Adrenal gland (tissue), 12 donors: ENCODE results near the gene RBPJ. TPM values are rescaled to one million over a fixed set of nuclear protein-coding genes. Genes with fewer than 3 reads are reported as not detected.

ENCODE experiments used
- DNase-seq, 7 donors: peaks; one replicate each; pipeline ENCODE4 v3.0.0-alpha.2; 2019 to 2020
- H3K27ac ChIP-seq, 5 donors: fragments of 200-600 bp; sonication (generic) in 4 of 5; 1 replicate in 3 of 5; 2 replicates in 2 of 5; pipeline versions ENCODE4 v1.5.1 to v1.8.0; 2016 to 2020; ENCODE audit warnings: mild to moderate bottlenecking in 1 of 5
- H3K27me3 ChIP-seq: fragments of 200-600 bp; 2 replicates; pipeline ENCODE4 v1.8.0; 2021
- H3K36me3 ChIP-seq, 2 donors: fragments of 200-600 bp; replicated peaks in 1 of 2; 1 replicate in 1 of 2; 2 replicates in 1 of 2; pipeline versions ENCODE4 v1.5.1 to v1.8.0; 2018 to 2022
- H3K4me1 ChIP-seq, 2 donors: fragments of 200-600 bp; replicated peaks in 1 of 2; 1 replicate in 1 of 2; 2 replicates in 1 of 2; pipeline versions ENCODE4 v1.5.1 to v1.8.0; 2018 to 2021
- H3K4me3 ChIP-seq, 4 donors: fragments of 200-600 bp; sonication (generic) in 3 of 4; one replicate each; pipeline ENCODE4 v1.5.1; 2016 to 2018
- H3K9me3 ChIP-seq, 3 donors: fragments of 200-600 bp; sonication (generic) in 1 of 3; replicated peaks in 1 of 3; 1 replicate in 2 of 3; 2 replicates in 1 of 3; pipeline versions ENCODE4 v1.5.1 to v1.8.0; 2016 to 2021
- CTCF ChIP-seq, 6 experiments: fragments of 450-650 bp in 4 of 6; fragments of 200-600 bp in 2 of 6; sonication (generic) in 1 of 6; IDR thresholded peaks; 1 replicate in 5 of 6; 2 replicates in 1 of 6; pipeline versions ENCODE4 v1.5.1 to v1.8.0; 2016 to 2021; ENCODE audit warnings: antibody characterized with exemption in 6 of 6, mild to moderate bottlenecking in 2 of 6, moderate library complexity in 1 of 6
- POLR2A ChIP-seq, 2 donors: fragments of 450-650 bp; IDR thresholded peaks; one replicate each; pipeline ENCODE4 v1.6.1; 2017; ENCODE audit warnings: antibody characterized with exemption in 2 of 2, mild to moderate bottlenecking in 2 of 2, moderate library complexity in 1 of 2
- WGBS, 4 donors: extraction: QIAGEN DNeasy Blood & Tissue Kit in 2 of 4; methylation state at CpG; one replicate each; pipeline versions ENCODE4 v1.1.5 to v1.1.7; 2013 to 2017; 5-methylcytosine and 5-hydroxymethylcytosine counted together
- intact Hi-C, 2 donors: fragments of 100-400 bp; cut with DNase I; formaldehyde crosslinking; loops; one replicate each; pipeline versions ENCODE4 v1.14.1 to v1.15.0; 2022 to 2023
- polyA plus RNA-seq, 3 donors: library from polyadenylated mRNA; stranded (reverse); fragments of 200-250 nt in 2 of 3; fragments of 350-450 nt in 1 of 3; fragmentation: Illumina TruSeq in 1 of 3; extraction: RNeasy Lipid Tissue Mini Kit (QIAGEN cat#74804) in 1 of 3; gene quantifications; one replicate each; pipeline ENCODE4 v1.2.3, GENCODE V29; 2013 to 2014
- total RNA-seq, 9 donors: library from RNA; depleted of rRNA in 4 of 9; stranded (reverse); fragments of >200 nt in 4 of 9; fragments of 120-200 nt in 1 of 9; fragmentation: NEBNext Ultra II Directional in 1 of 9; extraction: Animal tissue kit (Norgen Biotek cat#: 25700) in 1 of 9; gene quantifications; one replicate each; pipeline versions ENCODE4 v1.1.0 to v1.2.4, GENCODE V29; 2013 to 2023
- donor health status: healthy with polysubstance abuse.
- donor health status: Bipolar disorder and iron deficiency.
- donor health status: DM: yes; HTN: yes; CAD: no.
- donor health status: DM: no; HTN: no; CAD: no.
- donor health status: DM: no; HTN: no; CAD: no.
- donor health status: DM: yes; HTN: yes; CAD: no.

Gene RBPJ
- total and polyA plus RNA-seq, 12 donors = 23.4 to 76.1 (median 51.8) TPM

- Histone ChIP-seq H3K4me1 (no peaks in the 10 kb centered on the region), H3K27ac (no peak overlapping the region), H3K9me3 (no peaks in the 10 kb centered on the region), H3K4me3 (no peak overlapping the region), H3K36me3 (no peaks in the 10 kb centered on the region), H3K27me3 (no peaks in the 10 kb centered on the region)
- intact Hi-C loops = no loop called here
- TF ChIP-seq POLR2A (IDR thresholded peaks at IDR 0.05) (no peak), CTCF (IDR thresholded peaks at IDR 0.05) (no peak)
- WGBS, 4 donors = 51 to 100% (median 67%) methylated on average over 2 to 3 of the region's 3 CpGs
- DNase-seq = no peak
Observed at GRCh38 chr4:26474551-26474950, 153.7 kb downstream of the RBPJ start.

GRCh38 chr4:26475716-26476115 is 154.9 kb downstream of the RBPJ start:
- 65 to 89% (median 80%) methylated on average over 8 of the region's 8 CpGs for WGBS, 4 donors
- DNase-seq = no peak
- no peak overlapping the region for H3K4me3 ChIP-seq

GRCh38 chr4:26476545-26476944 is 155.7 kb downstream of the RBPJ start:
- Histone ChIP-seq H3K27me3 (no peaks in the 10 kb centered on the region), H3K9me3 (no peaks in the 10 kb centered on the region), H3K27ac (no peak overlapping the region), H3K36me3 (no peaks in the 10 kb centered on the region), H3K4me1 (no peaks in the 10 kb centered on the region), H3K4me3 (no peak overlapping the region)
- intact Hi-C loops = no loop called here
- no peak for TF ChIP-seq POLR2A (IDR thresholded peaks at IDR 0.05)
- no peak for DNase-seq
- 63 to 79% (median 71%) methylated on average over 5 of the region's 5 CpGs for WGBS, 4 donors

More at GRCh38 chr4:26475716-26476115, 154.9 kb downstream of the RBPJ start:
- Histone ChIP-seq H3K4me1 (no peaks in the 10 kb centered on the region), H3K36me3 (no peaks in the 10 kb centered on the region), H3K27me3 (no peaks in the 10 kb centered on the region), H3K9me3 (no peaks in the 10 kb centered on the region), H3K27ac (no peak overlapping the region)
- intact Hi-C loops = no loop called here
- TF ChIP-seq POLR2A (IDR thresholded peaks at IDR 0.05) (no peak), CTCF (IDR thresholded peaks at IDR 0.05) (no peak)

GRCh38 chr4:26478330-26478729 is 157.5 kb downstream of the RBPJ start:
- 78 to 91% (median 81%) methylated on average over 13 of the region's 13 CpGs for WGBS, 4 donors

More at GRCh38 chr4:26478330-26478729, 157.5 kb downstream of the RBPJ start:
- Histone ChIP-seq H3K27ac (no peak overlapping the region), H3K4me3 (no peak overlapping the region), H3K27me3 (no peaks in the 10 kb centered on the region), H3K36me3 (no peaks in the 10 kb centered on the region), H3K4me1 (peaks cover 0 to 11% of the 10 kb centered on the region in 2 donors), H3K9me3 (no peaks in the 10 kb centered on the region)
- intact Hi-C loops = no loop called here
- DNase-seq = no peak
- no peak for TF ChIP-seq POLR2A (IDR thresholded peaks at IDR 0.05)
- TF ChIP-seq CTCF (IDR thresholded peaks at IDR 0.05) = no peak
